ENCODE measurements around the gene WNT3A.

WNT3A gene

DNA sequence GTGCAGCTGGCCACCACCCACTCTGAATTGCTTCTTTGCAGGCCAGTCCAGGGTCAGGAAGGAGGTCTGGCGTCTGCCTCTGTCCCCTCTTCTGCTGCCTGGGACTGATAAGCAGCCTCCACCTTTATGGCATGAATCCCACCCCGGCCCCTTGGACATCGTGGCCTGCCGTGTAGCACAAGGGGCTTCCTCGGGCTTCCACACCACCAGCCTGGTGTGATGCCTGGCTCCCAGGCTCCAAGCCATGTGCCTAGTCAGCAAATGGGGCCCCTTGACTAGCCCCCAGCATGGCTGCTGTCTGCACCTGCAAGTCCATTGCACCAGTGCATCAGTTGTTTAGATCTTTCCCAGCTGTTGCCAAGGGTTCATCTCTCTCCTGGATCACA is 65.9 kb downstream of the WNT3A start:
- no peaks in the 10 kb centered on the region for H3K36me3 ChIP-seq (ENCODE audit: control insufficient read depth, insufficient read depth, low read length)
- peaks cover 27% of the 10 kb centered on the region for H3K4me1 ChIP-seq (ENCODE audit: control insufficient read depth, insufficient read depth, low read length)
- no peaks in the 10 kb centered on the region for H3K9me3 ChIP-seq (ENCODE audit: control insufficient read depth, low read length)
- peaks cover 55% of the 10 kb centered on the region for H3K27me3 ChIP-seq (ENCODE audit: control insufficient read depth, insufficient read depth, low read length, poor library complexity, severe bottlenecking)
- H3K4me3 ChIP-seq (ENCODE audit: insufficient read depth, low read depth, low read length), result no peak overlapping the region
- WGBS, 2 experiments, result 87 to 91% methylated on average over 5 of the region's 5 CpGs
- H3K27ac ChIP-seq (ENCODE audit: insufficient read depth, low read depth, low read length, poor library complexity, severe bottlenecking), result no peak overlapping the region

DNA sequence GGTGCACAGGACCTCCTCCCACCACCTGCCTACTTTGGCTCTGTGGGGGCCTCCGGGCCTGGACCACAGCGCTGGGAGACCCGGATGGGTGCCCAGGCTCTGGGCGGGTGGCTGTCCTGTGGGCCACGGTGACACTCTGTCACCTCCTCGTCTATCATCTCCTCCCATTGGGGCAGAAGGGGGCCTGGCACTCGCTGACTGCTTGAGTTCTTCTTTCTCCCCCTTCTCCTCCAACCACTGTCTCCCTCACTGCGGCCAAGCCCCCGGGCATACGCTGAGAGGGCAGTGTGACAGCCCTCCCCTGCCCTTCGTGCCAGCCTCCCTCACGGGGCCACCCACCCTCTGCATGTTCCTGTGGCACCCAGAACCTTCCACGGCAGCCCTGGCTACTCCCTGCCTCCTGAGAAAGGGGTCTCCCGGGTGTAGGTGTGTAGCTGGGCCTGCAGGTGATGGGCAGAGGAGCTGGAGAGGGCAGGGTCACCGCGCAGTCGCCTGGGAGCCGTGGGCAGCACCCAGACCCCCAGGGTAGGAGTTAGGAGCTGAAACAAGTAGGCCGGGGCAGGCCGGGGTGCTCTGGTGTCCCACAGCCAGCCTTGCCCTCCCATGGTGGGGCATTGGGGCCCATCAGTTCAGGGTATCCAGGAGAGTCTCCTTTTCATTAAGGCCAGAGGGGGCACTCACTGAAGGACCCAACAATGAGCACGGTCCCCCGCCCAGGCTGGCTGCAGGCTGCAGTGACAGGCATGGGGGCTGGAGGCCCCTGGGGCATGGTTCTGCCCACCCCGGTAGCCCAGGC is 66.5 kb downstream of the WNT3A start:
- Histone ChIP-seq H3K9me3 (ENCODE audit: control insufficient read depth, low read length) (no peaks in the 10 kb centered on the region), H3K27ac (ENCODE audit: insufficient read depth, low read depth, low read length, poor library complexity, severe bottlenecking) (no peak overlapping the region), H3K36me3 (ENCODE audit: control insufficient read depth, insufficient read depth, low read length) (no peaks in the 10 kb centered on the region), H3K4me1 (ENCODE audit: control insufficient read depth, insufficient read depth, low read length) (peaks cover 27% of the 10 kb centered on the region), H3K4me3 (ENCODE audit: insufficient read depth, low read depth, low read length) (no peak overlapping the region), H3K27me3 (ENCODE audit: control insufficient read depth, insufficient read depth, low read length, poor library complexity, severe bottlenecking) (peaks cover 49% of the 10 kb centered on the region)
- WGBS, 2 experiments, result 85% methylated on average over 23 of the region's 23 CpGs

DNA sequence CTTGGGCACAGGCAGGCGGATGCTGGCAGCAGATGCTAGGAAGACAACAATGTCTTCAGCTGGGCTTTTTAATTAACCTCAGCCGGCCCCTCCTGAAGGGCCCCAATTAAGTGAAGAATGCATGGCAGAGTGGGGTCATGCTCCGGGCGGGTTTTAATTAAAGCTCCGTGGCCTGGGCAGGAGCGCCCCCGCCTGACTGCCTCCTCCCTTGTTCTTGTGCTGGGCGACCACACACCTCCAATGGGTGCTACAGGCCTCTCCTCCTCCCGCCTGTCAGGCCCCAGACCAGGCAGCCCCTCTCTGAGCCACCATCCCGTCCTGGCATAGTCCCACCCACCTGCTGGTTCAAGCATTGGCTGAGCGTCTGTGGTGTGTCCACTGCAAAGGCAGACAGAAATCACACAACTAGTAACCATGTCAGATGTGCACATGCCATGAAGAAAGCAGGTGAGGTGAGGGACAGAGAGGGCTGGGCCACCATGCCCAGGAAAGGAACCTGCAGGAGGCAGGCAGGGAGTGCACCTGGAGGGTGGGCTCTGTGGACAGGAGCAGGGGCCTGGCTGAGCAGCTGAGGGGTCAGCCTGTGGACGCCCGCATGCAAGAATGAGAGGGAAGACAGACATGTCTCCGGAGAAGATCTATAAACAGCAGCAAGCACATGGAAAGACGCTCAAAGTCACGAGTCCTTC is 67.2 kb downstream of the WNT3A start:
- peaks cover 31% of the 10 kb centered on the region for H3K4me1 ChIP-seq (ENCODE audit: control insufficient read depth, insufficient read depth, low read length)
- WGBS, 2 experiments, result 37 to 38% methylated on average over 16 of the region's 16 CpGs
- H3K9me3 ChIP-seq (ENCODE audit: control insufficient read depth, low read length), result no peaks in the 10 kb centered on the region
- H3K27ac ChIP-seq (ENCODE audit: insufficient read depth, low read depth, low read length, poor library complexity, severe bottlenecking), result no peak overlapping the region
- peaks cover 41% of the 10 kb centered on the region for H3K27me3 ChIP-seq (ENCODE audit: control insufficient read depth, insufficient read depth, low read length, poor library complexity, severe bottlenecking)
- H3K4me3 ChIP-seq (ENCODE audit: insufficient read depth, low read depth, low read length), result no peak overlapping the region
- no peaks in the 10 kb centered on the region for H3K36me3 ChIP-seq (ENCODE audit: control insufficient read depth, insufficient read depth, low read length)

DNA sequence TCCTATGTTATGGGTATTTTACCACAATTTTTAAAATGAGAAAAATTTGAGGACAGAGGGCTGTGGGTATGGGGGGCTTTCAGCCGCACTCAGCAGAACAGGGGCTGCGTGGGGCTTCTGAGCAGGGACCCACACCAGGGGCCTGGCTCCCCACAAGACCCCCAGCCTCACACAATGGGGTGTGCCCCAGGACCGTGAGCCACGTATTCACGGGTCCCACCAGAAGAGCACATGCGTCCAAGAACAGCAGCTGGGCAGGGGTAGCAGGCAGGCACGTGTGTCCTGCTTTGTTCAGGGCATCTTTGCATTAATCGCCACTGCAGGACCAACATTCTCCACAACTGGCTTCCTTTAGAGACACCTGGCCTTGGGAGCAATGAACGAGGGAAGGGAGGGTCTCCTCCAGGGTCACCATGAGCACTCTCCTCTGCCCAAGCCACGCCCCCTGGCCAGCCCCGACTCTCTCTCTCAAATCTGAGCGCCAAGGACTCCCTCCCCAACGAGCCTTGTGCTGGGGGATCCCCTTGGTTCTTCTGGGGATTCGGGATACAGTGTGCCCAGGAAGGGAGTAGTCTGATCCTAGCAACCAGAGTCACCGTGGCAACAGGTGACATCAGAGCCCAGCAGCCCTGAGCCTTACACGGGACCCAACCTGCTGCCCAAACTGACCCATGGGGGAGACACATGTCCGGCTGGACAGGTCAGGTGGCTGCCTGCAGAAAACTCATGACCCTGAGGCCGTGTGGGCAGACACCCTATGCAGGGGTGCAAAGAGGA is 68.3 kb downstream of the WNT3A start:
- H3K36me3 ChIP-seq (ENCODE audit: control insufficient read depth, insufficient read depth, low read length), result no peaks in the 10 kb centered on the region
- no peaks in the 10 kb centered on the region for H3K9me3 ChIP-seq (ENCODE audit: control insufficient read depth, low read length)
- peaks cover 34% of the 10 kb centered on the region for H3K4me1 ChIP-seq (ENCODE audit: control insufficient read depth, insufficient read depth, low read length)
- H3K27me3 ChIP-seq (ENCODE audit: control insufficient read depth, insufficient read depth, low read length, poor library complexity, severe bottlenecking), result peaks cover 30% of the 10 kb centered on the region
- H3K27ac ChIP-seq (ENCODE audit: insufficient read depth, low read depth, low read length, poor library complexity, severe bottlenecking), result no peak overlapping the region
- WGBS, 2 experiments, result 70 to 71% methylated on average over 18 of the region's 18 CpGs
- no peak overlapping the region for H3K4me3 ChIP-seq (ENCODE audit: insufficient read depth, low read depth, low read length)

DNA sequence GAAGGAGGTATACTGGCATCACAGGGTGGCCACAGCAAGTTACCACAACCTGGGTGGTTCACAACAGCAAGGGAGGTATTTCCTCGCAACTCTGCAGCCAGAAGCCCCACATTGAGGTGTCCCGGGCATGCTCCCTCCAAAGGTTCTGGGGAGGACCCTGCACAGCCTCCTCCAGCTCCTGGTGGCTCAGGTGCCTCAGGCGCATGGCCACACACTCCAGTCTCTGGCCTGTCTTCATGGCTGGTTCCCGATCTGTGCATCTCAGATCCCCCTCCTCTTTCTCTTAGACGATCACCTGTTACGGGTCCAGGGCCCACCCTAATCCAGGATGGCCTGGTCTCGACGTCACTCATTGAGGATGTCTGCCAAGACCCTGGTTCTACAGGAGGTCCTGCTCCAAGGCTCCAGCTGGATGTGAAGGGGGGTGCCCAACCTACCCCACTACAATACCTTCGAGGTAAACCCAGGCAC is 69.0 kb downstream of the WNT3A start:
- H3K27me3 ChIP-seq (ENCODE audit: control insufficient read depth, insufficient read depth, low read length, poor library complexity, severe bottlenecking), result peaks cover 23% of the 10 kb centered on the region
- WGBS, 2 experiments, result 89 to 90% methylated on average over 9 of the region's 9 CpGs

DNA sequence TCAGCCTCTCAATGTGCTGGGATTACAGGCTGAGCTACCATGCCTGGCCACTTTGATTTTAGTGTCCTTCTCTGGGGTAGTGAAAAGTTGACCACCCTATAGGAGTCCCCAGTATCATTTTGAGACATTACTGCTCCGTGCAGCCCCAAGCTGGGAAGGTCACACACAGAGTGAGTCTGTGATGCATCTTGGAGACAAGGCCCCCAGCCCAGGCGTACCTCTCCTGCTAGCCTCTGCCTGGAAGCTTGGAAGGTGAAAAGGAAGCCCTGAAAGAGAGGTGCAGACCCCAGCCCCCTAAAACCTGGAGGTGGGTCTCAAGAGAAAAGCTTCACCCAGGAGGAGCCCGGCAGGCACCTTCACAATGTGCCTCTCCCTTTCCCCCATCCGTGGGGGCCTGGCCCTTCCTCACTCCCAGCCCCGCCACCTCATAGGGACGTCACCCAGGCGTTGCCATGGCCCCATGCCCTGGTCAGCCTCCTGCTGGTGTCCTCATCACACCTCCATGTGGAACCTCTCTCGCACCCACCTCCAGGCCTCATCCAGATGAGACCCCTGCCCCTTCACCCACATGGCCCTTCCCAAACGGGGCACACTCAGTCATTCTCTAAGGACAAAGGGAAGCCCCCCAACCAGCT is 70.1 kb downstream of the WNT3A start:
- no peaks in the 10 kb centered on the region for H3K36me3 ChIP-seq (ENCODE audit: control insufficient read depth, insufficient read depth, low read length)
- no peak overlapping the region for H3K27ac ChIP-seq (ENCODE audit: insufficient read depth, low read depth, low read length, poor library complexity, severe bottlenecking)
- H3K9me3 ChIP-seq (ENCODE audit: control insufficient read depth, low read length), result no peaks in the 10 kb centered on the region
- H3K4me3 ChIP-seq (ENCODE audit: insufficient read depth, low read depth, low read length), result no peak overlapping the region
- H3K27me3 ChIP-seq (ENCODE audit: control insufficient read depth, insufficient read depth, low read length, poor library complexity, severe bottlenecking), result peaks cover 12% of the 10 kb centered on the region
- WGBS, 2 experiments, result 84 to 86% methylated on average over 9 of the region's 9 CpGs
- peaks cover 42% of the 10 kb centered on the region for H3K4me1 ChIP-seq (ENCODE audit: control insufficient read depth, insufficient read depth, low read length)

More for the DNA sequence above, 69.0 kb downstream of the WNT3A start:
- H3K27ac ChIP-seq (ENCODE audit: insufficient read depth, low read depth, low read length, poor library complexity, severe bottlenecking), result no peak overlapping the region
- no peaks in the 10 kb centered on the region for H3K36me3 ChIP-seq (ENCODE audit: control insufficient read depth, insufficient read depth, low read length)
- H3K9me3 ChIP-seq (ENCODE audit: control insufficient read depth, low read length), result no peaks in the 10 kb centered on the region
- peaks cover 34% of the 10 kb centered on the region for H3K4me1 ChIP-seq (ENCODE audit: control insufficient read depth, insufficient read depth, low read length)
- H3K4me3 ChIP-seq (ENCODE audit: insufficient read depth, low read depth, low read length), result no peak overlapping the region

DNA sequence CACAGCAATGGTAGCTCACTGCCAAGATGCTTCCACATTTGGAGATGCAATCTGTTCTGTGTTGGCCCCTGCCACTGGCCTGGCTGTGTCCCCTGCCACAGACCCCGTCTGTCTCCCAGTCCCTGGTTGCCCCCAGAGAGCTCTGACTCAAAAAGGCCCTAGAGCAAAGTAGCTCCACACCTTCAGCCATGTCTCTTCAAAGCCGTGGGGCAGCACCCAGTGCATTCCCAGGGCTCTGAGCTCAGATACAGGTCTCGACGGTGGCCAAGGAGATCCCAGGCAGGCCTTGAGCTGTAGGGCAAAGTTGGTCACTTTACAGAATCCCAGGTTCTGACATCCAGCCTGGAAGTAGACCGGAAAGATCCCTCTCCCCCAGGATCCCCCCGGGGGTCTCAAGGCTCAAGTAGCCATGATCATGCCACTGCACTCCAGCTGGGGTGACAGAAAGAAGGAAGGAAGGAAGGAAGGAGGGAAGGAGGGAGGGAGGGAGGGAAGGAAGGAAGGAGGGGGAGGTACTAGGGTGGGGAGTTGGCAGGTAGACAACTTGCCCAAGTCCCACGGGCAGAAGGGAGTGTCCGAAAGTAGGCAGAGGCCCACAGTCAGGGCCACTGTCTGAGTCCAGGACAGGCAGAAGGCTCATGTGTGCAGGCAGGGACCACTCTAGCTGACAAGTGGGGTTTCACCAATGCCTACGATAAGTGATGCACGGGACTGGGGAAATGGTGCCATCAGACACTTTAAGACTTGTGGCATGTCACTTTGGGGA is 71.0 kb downstream of the WNT3A start:
- 85 to 88% methylated on average over 10 of the region's 10 CpGs for WGBS, 2 experiments
- Histone ChIP-seq H3K27ac (ENCODE audit: insufficient read depth, low read depth, low read length, poor library complexity, severe bottlenecking) (no peak overlapping the region), H3K9me3 (ENCODE audit: control insufficient read depth, low read length) (no peaks in the 10 kb centered on the region), H3K4me3 (ENCODE audit: insufficient read depth, low read depth, low read length) (no peak overlapping the region), H3K27me3 (ENCODE audit: control insufficient read depth, insufficient read depth, low read length, poor library complexity, severe bottlenecking) (peaks cover 4% of the 10 kb centered on the region), H3K36me3 (ENCODE audit: control insufficient read depth, insufficient read depth, low read length) (no peaks in the 10 kb centered on the region), H3K4me1 (ENCODE audit: control insufficient read depth, insufficient read depth, low read length) (peaks cover 42% of the 10 kb centered on the region)

DNA sequence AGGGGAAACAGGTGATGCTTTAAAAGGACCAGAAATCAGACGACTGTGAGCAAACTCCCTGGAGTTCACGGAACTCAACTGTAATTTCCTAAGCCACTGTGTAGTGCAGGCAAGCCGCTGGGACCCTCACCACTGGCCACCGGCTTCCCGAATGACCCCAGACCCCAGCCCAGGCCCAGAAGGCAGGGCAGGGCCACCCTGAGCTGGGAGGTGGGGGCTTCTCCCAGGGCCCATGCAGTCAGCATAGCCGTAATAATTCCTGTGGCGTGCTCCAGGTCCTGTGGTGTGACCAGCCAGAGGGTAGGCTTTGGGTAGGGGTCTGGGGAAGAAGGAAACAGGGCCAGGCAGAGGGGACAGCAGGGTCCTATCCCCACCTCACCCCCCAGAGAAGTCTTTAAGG is 72.2 kb downstream of the WNT3A start:
- Histone ChIP-seq H3K9me3 (ENCODE audit: control insufficient read depth, low read length) (no peaks in the 10 kb centered on the region), H3K27me3 (ENCODE audit: control insufficient read depth, insufficient read depth, low read length, poor library complexity, severe bottlenecking) (no peaks in the 10 kb centered on the region), H3K36me3 (ENCODE audit: control insufficient read depth, insufficient read depth, low read length) (no peaks in the 10 kb centered on the region), H3K4me3 (ENCODE audit: insufficient read depth, low read depth, low read length) (no peak overlapping the region), H3K27ac (ENCODE audit: insufficient read depth, low read depth, low read length, poor library complexity, severe bottlenecking) (no peak overlapping the region), H3K4me1 (ENCODE audit: control insufficient read depth, insufficient read depth, low read length) (peaks cover 32% of the 10 kb centered on the region)
- 86 to 88% methylated on average over 7 of the region's 7 CpGs for WGBS, 2 experiments

DNA sequence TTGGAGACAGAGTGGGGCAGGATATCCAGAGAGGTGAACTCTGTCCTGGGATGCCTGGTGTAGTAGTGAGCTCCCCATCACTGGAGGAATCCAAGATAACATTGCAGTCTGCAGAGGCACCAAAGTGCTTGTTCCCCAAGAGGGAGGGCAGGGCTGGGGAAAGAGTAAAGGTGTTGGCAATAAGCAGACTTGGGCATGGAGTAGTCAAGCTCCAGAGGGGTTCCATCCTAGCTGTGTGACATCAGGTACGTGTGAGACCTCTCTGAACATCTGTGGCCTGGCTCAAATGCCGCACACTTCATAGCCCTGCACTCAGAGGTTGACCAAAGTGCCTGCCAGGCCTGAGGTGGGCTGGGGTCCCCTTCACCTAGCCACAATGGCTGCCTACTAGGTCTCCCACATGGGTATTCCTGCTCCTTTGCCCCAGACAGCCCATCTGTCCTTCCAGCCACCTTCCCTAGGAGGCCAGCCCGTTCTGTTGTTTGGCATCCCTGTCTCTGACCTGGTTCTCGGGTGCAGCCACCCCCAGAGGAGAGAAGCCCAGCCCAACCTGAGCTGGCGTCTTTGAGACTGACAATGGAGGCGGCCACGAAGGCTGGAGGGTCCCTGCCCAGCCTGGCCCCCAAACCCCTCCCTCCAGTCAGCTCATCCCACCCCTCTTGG is 72.9 kb downstream of the WNT3A start:
- peaks cover 32% of the 10 kb centered on the region for H3K4me1 ChIP-seq (ENCODE audit: control insufficient read depth, insufficient read depth, low read length)
- no peak overlapping the region for H3K27ac ChIP-seq (ENCODE audit: insufficient read depth, low read depth, low read length, poor library complexity, severe bottlenecking)
- H3K27me3 ChIP-seq (ENCODE audit: control insufficient read depth, insufficient read depth, low read length, poor library complexity, severe bottlenecking), result no peaks in the 10 kb centered on the region
- 77 to 85% methylated on average over 7 of the region's 7 CpGs for WGBS, 2 experiments
- H3K4me3 ChIP-seq (ENCODE audit: insufficient read depth, low read depth, low read length), result no peak overlapping the region
- no peaks in the 10 kb centered on the region for H3K36me3 ChIP-seq (ENCODE audit: control insufficient read depth, insufficient read depth, low read length)
- H3K9me3 ChIP-seq (ENCODE audit: control insufficient read depth, low read length), result no peaks in the 10 kb centered on the region
